Gastrocnemius medialis (tissue), 4 donors: Measurements from ENCODE around the gene CDH8. TPM values are rescaled to one million over a fixed set of nuclear protein-coding genes. Genes with fewer than 3 reads are reported as not detected.

ENCODE experiments used
- ATAC-seq, 2 donors: fragments of 150-250 bp; one replicate each; pipeline ENCODE4 v1.9.1; 2016
- DNase-seq, 2 donors: peaks; one replicate each; pipeline ENCODE4 v3.0.0-alpha.2; 2019
- H3K27ac ChIP-seq, 4 donors: fragments of 200-600 bp; sonication (generic); 1 replicate in 1 of 4; 2 replicates in 3 of 4; pipeline ENCODE4 v1.5.1; 2016 to 2018; ENCODE audit warnings: mild to moderate bottlenecking in 2 of 4, moderate library complexity in 1 of 4
- H3K27me3 ChIP-seq, 3 donors: fragments of 200-600 bp; sonication (generic) in 2 of 3; 1 replicate in 1 of 3; 2 replicates in 2 of 3; pipeline versions ENCODE4 v1.5.1 to v1.6.0; 2016 to 2019; ENCODE audit warnings: mild to moderate bottlenecking in 1 of 3, moderate library complexity in 1 of 3
- H3K36me3 ChIP-seq, 2 donors: fragments of 200-600 bp; sonication (generic) in 1 of 2; one replicate each; pipeline ENCODE4 v1.5.1; 2017 to 2018
- H3K4me1 ChIP-seq, 2 donors: fragments of 200-600 bp; sonication (generic) in 1 of 2; one replicate each; pipeline ENCODE4 v1.5.1; 2016 to 2017; ENCODE audit warnings: mild to moderate bottlenecking in 2 of 2
- H3K4me3 ChIP-seq, 4 donors: fragments of 200-600 bp; sonication (generic) in 3 of 4; 1 replicate in 1 of 4; 2 replicates in 3 of 4; pipeline ENCODE4 v1.5.1; 2016 to 2019; ENCODE audit warnings: mild to moderate bottlenecking in 2 of 4
- H3K9me3 ChIP-seq, 3 donors: fragments of 200-600 bp; sonication (generic) in 2 of 3; 1 replicate in 1 of 3; 2 replicates in 2 of 3; pipeline ENCODE4 v1.5.1; 2016 to 2019
- POLR2A ChIP-seq, 2 donors: fragments of 450-650 bp; IDR thresholded peaks; one replicate each; pipeline ENCODE4 v1.6.1; 2017; ENCODE audit warnings: antibody characterized with exemption in 2 of 2, mild to moderate bottlenecking in 2 of 2, moderate library complexity in 2 of 2
- in situ Hi-C, 4 donors: fragments of 200-750 bp; cut with MboI; loops; one replicate each; pipeline versions ENCODE4 v1.15.0 to v1.8.0; 2017; ENCODE audit warnings: low sequenced_read_pairs in 4 of 4
- intact Hi-C: fragments of 100-400 bp; cut with DNase I; formaldehyde crosslinking; loops from one replicate; pipeline ENCODE4 v1.15.1; 2023; ENCODE audit warnings: low total_unique reads
- total RNA-seq, 4 donors: library from RNA; depleted of rRNA; stranded (reverse); fragments of >200 nt; gene quantifications; one replicate each; pipeline versions ENCODE4 v1.1.0 to v1.2.3, GENCODE V29; 2016
- TF ChIP-seq, protein P1 (sequence below), 5 experiments: fragments of 450-650 bp in 3 of 5; fragments of 200-600 bp in 2 of 5; sonication (generic) in 2 of 5; IDR thresholded peaks in 4 of 5; conservative IDR thresholded peaks in 1 of 5; 1 replicate in 4 of 5; 2 replicates in 1 of 5; pipeline ENCODE4 v1.5.1; 2016 to 2019; ENCODE audit warnings: antibody characterized with exemption in 5 of 5, mild to moderate bottlenecking in 3 of 5, moderate library complexity in 3 of 5

The CDH8 gene
- total RNA-seq, 4 donors from 2014 or later = 0.04 to 0.20 (median 0.17) TPM; not detected in 1

DNA sequence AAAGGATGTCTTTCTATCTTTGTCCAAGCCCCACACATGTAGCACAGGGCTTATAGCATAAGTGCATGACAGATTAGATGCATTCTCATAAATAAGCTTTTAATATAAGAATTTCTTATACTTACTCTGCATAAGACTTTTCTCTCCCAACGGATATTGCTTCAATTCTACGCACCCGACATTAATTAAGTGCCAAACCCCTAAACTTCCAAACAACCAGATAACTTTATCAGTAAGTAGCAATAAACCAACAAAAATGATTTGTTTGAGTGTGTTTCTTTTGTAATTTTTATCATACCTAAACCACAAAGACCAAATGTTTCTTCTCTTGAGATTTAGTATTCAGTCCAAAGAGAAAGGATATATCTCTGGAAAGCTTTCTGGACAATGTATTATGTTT, 391.5 kb downstream of the CDH8 start:
- DNase-seq (no peak), ATAC-seq (no peak)
- intact Hi-C loops (no loop called here), in situ Hi-C loops (no loop called here)
- no peaks in the 10 kb centered on the region for H3K9me3 ChIP-seq
- TF ChIP-seq, protein P1, sequence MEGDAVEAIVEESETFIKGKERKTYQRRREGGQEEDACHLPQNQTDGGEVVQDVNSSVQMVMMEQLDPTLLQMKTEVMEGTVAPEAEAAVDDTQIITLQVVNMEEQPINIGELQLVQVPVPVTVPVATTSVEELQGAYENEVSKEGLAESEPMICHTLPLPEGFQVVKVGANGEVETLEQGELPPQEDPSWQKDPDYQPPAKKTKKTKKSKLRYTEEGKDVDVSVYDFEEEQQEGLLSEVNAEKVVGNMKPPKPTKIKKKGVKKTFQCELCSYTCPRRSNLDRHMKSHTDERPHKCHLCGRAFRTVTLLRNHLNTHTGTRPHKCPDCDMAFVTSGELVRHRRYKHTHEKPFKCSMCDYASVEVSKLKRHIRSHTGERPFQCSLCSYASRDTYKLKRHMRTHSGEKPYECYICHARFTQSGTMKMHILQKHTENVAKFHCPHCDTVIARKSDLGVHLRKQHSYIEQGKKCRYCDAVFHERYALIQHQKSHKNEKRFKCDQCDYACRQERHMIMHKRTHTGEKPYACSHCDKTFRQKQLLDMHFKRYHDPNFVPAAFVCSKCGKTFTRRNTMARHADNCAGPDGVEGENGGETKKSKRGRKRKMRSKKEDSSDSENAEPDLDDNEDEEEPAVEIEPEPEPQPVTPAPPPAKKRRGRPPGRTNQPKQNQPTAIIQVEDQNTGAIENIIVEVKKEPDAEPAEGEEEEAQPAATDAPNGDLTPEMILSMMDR (IDR thresholded peaks at IDR 0.05 in 4 of 5, conservative IDR thresholded peaks at IDR 0.05 in 1 of 5) = no peak
- TF ChIP-seq POLR2A (IDR thresholded peaks at IDR 0.05) = no peak
- no peaks in the 10 kb centered on the region for H3K27me3 ChIP-seq
- no peaks in the 10 kb centered on the region for H3K36me3 ChIP-seq
- H3K4me1 ChIP-seq = no peaks in the 10 kb centered on the region
- no peak overlapping the region for H3K27ac ChIP-seq
- H3K4me3 ChIP-seq = no peak overlapping the region

DNA sequence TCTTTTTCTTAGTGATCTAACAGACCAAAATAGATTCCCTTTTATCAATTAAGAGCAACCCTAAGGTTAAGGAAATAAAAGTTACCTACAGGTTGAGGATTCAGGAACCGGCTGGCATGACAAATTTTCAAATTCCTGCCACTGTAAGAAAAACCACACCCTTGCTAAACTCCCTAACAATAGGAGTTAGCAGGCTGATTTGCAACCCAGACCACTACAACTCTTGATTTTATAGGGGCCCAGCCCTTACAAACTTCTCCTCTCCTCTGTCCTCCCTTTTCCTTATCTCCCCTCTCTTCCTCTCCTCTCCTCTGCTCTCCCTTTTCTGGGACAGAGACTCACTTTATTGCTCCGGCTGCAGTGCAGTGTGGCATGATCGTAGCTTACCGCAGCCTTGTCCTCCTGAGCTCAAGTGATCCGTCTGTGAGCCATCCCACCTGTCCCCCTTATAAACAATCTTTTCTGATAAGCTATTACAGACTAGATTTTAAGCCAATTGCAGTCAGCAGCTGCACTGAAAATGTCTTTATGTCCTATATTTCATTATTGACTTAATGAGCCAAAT, 418.9 kb downstream of the CDH8 start:
- in situ Hi-C loops (no loop called here), intact Hi-C loops (no loop called here)
- DNase-seq = no peak
- no peaks in the 10 kb centered on the region for H3K9me3 ChIP-seq
- TF ChIP-seq, protein P1 (IDR thresholded peaks at IDR 0.05 in 4 of 5, conservative IDR thresholded peaks at IDR 0.05 in 1 of 5) = no peak
- TF ChIP-seq POLR2A (IDR thresholded peaks at IDR 0.05) = no peak
- H3K36me3 ChIP-seq = no peaks in the 10 kb centered on the region
- H3K4me1 ChIP-seq = no peaks in the 10 kb centered on the region
- H3K27me3 ChIP-seq = no peaks in the 10 kb centered on the region
- no peak overlapping the region for H3K27ac ChIP-seq
- ATAC-seq = no peak
- no peak overlapping the region for H3K4me3 ChIP-seq

DNA sequence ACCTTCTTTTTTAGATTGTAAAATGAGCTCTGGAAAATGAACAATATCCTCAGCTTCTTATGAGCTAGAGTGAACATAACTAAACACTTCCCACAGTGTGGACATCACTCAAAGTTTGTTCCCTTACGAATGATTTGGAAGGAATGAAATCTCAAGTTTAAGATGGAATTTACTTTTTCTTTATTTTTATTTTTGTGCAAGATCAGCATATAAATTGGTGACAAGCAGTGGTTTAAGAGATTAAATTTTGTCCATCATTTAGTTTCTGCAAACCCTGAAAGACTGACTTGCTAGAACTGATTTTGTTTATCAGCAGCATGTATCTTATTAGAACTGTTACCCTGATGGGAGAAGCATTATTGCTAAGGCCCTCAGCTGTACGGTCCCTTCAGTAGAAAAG, 420.1 kb downstream of the CDH8 start:
- in situ Hi-C loops = no loop called here
- ATAC-seq = no peak

DNA sequence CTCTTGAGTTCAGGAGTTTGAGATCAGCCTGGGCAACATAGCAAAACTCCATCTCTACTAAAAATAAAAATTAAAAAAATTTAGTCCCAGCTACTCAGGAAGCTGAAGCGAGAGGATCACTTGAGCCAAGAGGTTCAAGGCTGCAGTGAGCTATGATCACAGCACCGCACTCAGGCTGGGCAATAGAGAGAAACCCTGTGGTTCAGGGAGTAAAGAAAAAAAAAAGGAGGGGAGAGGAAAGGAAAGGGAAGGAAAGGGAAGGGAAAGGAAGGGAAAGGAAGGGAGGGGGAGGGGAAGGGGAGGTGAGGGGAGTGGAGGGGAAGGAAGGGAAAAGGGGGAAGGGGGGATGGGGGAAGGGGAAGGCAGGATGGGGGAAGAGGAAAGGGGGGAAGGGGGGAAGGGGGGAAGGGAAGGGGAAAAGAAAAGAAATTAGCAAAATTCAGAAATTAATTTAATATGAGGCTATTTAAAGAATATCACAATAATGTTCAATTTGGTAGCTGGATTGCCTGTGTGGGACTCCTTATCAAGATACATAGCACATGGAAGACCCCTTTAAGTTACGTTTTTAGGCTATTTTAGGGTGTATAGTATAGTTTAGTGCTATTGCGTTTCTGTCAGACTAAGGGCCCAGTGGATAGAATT, 424.3 kb downstream of the CDH8 start:
- no peak for TF ChIP-seq POLR2A (IDR thresholded peaks at IDR 0.05)
- TF ChIP-seq, protein P1 (IDR thresholded peaks at IDR 0.05 in 4 of 5, conservative IDR thresholded peaks at IDR 0.05 in 1 of 5) = no peak
- DNase-seq (no peak), ATAC-seq (no peak)
- Histone ChIP-seq H3K27ac (no peak overlapping the region), H3K9me3 (no peaks in the 10 kb centered on the region), H3K27me3 (no peaks in the 10 kb centered on the region), H3K36me3 (no peaks in the 10 kb centered on the region), H3K4me1 (no peaks in the 10 kb centered on the region), H3K4me3 (no peak overlapping the region)
- intact Hi-C loops = no loop called here
- in situ Hi-C loops = no loop called here

More for the DNA sequence above, 420.1 kb downstream of the CDH8 start:
- intact Hi-C loops = no loop called here
- no peak for TF ChIP-seq POLR2A (IDR thresholded peaks at IDR 0.05)
- TF ChIP-seq, protein P1 (IDR thresholded peaks at IDR 0.05 in 4 of 5, conservative IDR thresholded peaks at IDR 0.05 in 1 of 5) = no peak
- no peak overlapping the region for H3K27ac ChIP-seq
- H3K27me3 ChIP-seq = no peaks in the 10 kb centered on the region
- no peaks in the 10 kb centered on the region for H3K9me3 ChIP-seq
- DNase-seq = no peak
- no peak overlapping the region for H3K4me3 ChIP-seq
- H3K4me1 ChIP-seq = no peaks in the 10 kb centered on the region
- H3K36me3 ChIP-seq = no peaks in the 10 kb centered on the region
